HepG2 (cell line): Measurements from ENCODE around the gene TAC3. TPM values are rescaled to one million over a fixed set of nuclear protein-coding genes. Genes with fewer than 3 reads are reported as not detected.

ENCODE experiments used
- GFI1 ChIP-seq: sonication (generic); formaldehyde crosslinking; IDR thresholded peaks from 2 replicates; pipeline ENCODE4 v1.5.0; 2020; ENCODE audit warnings: missing genetic modification reagents, mild to moderate bottlenecking, borderline replicate concordance
- JDP2 ChIP-seq: sonication (generic); formaldehyde crosslinking; IDR thresholded peaks from 2 replicates; pipeline ENCODE4 v1.8.1; 2022; ENCODE audit warnings: missing genetic modification reagents, borderline replicate concordance
- KDM3A ChIP-seq: IDR thresholded peaks from 2 replicates; pipeline ENCODE4 v1.6.1; 2018; ENCODE audit warnings: low read depth, missing compliant biosample characterization
- KMT2B ChIP-seq: IDR thresholded peaks from 2 replicates; pipeline ENCODE4 v1.6.1; 2016; ENCODE audit warnings: missing genetic modification reagents, missing compliant biosample characterization
- MYC ChIP-seq: sonication (generic); formaldehyde crosslinking; IDR thresholded peaks from 2 replicates; pipeline ENCODE4 v1.9.0; 2021; ENCODE audit warnings: missing genetic modification reagents, borderline replicate concordance
- TCF12 ChIP-seq, 2 experiments: fragments of 450-650 bp in 1 of 2; sonication (generic) in 1 of 2; formaldehyde crosslinking in 1 of 2; IDR thresholded peaks; 2 replicates each; pipeline versions ENCODE4 v1.6.1 to v1.8.0; 2017 to 2022; ENCODE audit warnings: antibody characterized with exemption in 1 of 2, mild to moderate bottlenecking in 1 of 2, missing genetic modification reagents in 1 of 2, moderate library complexity in 1 of 2
- ZNF205 ChIP-seq: IDR thresholded peaks from 2 replicates; pipeline ENCODE4 v1.6.1; 2018; ENCODE audit warnings: missing biosample characterization, missing genetic modification reagents
- ZNF225 ChIP-seq: sonication (generic); formaldehyde crosslinking; IDR thresholded peaks from 2 replicates; pipeline ENCODE4 v1.4.0; 2020; ENCODE audit warnings: mild to moderate bottlenecking, missing genetic modification reagents
- ZNF253 ChIP-seq: sonication (generic); formaldehyde crosslinking; IDR thresholded peaks from 2 replicates; pipeline ENCODE4 v1.8.0; 2022; ENCODE audit warnings: mild to moderate bottlenecking, missing genetic modification reagents, borderline replicate concordance
- ZNF33B ChIP-seq: sonication (generic); formaldehyde crosslinking; IDR thresholded peaks from 2 replicates; pipeline ENCODE4 v1.5.1; 2020; ENCODE audit warnings: mild to moderate bottlenecking, missing genetic modification reagents
- ZNF451 ChIP-seq: sonication (generic); formaldehyde crosslinking; IDR thresholded peaks from 2 replicates; pipeline ENCODE4 v1.5.0; 2020; ENCODE audit warnings: mild to moderate bottlenecking, missing genetic modification reagents
- ZNF496 ChIP-seq: sonication (generic); formaldehyde crosslinking; IDR thresholded peaks from 2 replicates; pipeline ENCODE4 v1.8.1; 2023; ENCODE audit warnings: mild to moderate bottlenecking, moderate library complexity, missing genetic modification reagents; ENCODE audit not compliant: insufficient replicate concordance
- ZNF761 ChIP-seq: sonication (generic); formaldehyde crosslinking; conservative IDR thresholded peaks from 2 replicates; pipeline ENCODE4 v1.4.0; 2020; ENCODE audit warnings: mild to moderate bottlenecking, missing genetic modification reagents
- ZSCAN12 ChIP-seq: sonication (generic); formaldehyde crosslinking; IDR thresholded peaks from 2 replicates; pipeline ENCODE4 v1.9.0; 2021; ENCODE audit warnings: mild to moderate bottlenecking, missing genetic modification reagents
- polyA plus RNA-seq, 8 experiments: library from polyadenylated mRNA; depleted of rRNA in 3 of 8; stranded (reverse) in 7 of 8; unstranded in 1 of 8; fragments of >200 nt; fragmentation: Illumina TruSeq in 4 of 8; extraction: Trizol in 4 of 8; gene quantifications; 2 replicates each; pipeline versions ENCODE4 v1.2.1 to v1.2.3, GENCODE V29; 2011 to 2016; ENCODE audit warnings: low read depth in 4 of 8, missing spikeins in 1 of 8, mixed read lengths in 1 of 8; ENCODE audit not compliant: insufficient read depth in 1 of 8
- total RNA-seq, 5 experiments: library from RNA; depleted of rRNA; stranded (reverse); fragments of >200 nt; fragmentation: Illumina TruSeq; extraction: Trizol; gene quantifications; 2 replicates each; pipeline ENCODE4 v1.2.3, GENCODE V29; 2016; ENCODE audit warnings: low read depth in 1 of 5
- TF ChIP-seq, protein P1 (sequence below): sonication (generic); formaldehyde crosslinking; IDR thresholded peaks from 2 replicates; pipeline ENCODE4 v1.5.0; 2020; ENCODE audit warnings: mild to moderate bottlenecking, missing genetic modification reagents, moderate library complexity
- TF ChIP-seq, protein P2 (sequence below): IDR thresholded peaks from 2 replicates; pipeline ENCODE4 v1.6.1; 2016; ENCODE audit warnings: low read depth
- TF ChIP-seq, protein P3 (sequence below): sonication (generic); formaldehyde crosslinking; IDR thresholded peaks from 2 replicates; pipeline ENCODE4 v1.4.0; 2020; ENCODE audit warnings: missing genetic modification reagents
- TF ChIP-seq, protein P4 (sequence below): sonication (generic); formaldehyde crosslinking; IDR thresholded peaks from 2 replicates; pipeline ENCODE4 v1.4.0; 2020; ENCODE audit warnings: missing genetic modification reagents, mild to moderate bottlenecking, borderline replicate concordance
- TF ChIP-seq, protein P5 (sequence below): sonication (generic); formaldehyde crosslinking; IDR thresholded peaks from 2 replicates; pipeline ENCODE4 v1.4.0; 2020; ENCODE audit warnings: low read depth, mild to moderate bottlenecking, missing genetic modification reagents

Gene TAC3
- total and polyA plus RNA-seq, 2 of the 13 experiments (the other 11 are each of a cell fraction or from before 2014, with no cell fraction given): 0.13 to 0.15 TPM

DNA sequence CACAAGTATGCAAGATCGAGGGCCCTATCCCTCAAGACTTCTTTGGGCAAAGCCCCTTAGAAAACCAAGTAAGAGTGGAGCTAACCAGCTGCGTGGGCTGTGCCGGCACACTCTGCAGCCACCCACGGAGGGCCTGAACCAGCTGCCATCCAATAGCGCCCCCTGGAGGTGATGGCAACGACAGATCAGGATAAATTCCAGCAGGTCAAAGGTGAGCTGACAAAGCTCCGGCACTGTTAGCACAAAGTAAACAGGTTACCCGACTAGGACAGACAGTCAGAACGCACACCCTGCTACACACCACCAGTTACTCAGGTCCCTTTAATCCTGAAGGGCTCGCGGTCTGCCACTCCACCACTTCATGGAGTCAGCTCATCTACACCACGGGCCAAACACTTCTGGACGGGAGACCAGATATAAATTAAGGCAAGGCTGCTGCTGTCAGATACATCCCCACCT, 14.9 kb downstream of the TAC3 start (continued):
- TF ChIP-seq, protein P1, sequence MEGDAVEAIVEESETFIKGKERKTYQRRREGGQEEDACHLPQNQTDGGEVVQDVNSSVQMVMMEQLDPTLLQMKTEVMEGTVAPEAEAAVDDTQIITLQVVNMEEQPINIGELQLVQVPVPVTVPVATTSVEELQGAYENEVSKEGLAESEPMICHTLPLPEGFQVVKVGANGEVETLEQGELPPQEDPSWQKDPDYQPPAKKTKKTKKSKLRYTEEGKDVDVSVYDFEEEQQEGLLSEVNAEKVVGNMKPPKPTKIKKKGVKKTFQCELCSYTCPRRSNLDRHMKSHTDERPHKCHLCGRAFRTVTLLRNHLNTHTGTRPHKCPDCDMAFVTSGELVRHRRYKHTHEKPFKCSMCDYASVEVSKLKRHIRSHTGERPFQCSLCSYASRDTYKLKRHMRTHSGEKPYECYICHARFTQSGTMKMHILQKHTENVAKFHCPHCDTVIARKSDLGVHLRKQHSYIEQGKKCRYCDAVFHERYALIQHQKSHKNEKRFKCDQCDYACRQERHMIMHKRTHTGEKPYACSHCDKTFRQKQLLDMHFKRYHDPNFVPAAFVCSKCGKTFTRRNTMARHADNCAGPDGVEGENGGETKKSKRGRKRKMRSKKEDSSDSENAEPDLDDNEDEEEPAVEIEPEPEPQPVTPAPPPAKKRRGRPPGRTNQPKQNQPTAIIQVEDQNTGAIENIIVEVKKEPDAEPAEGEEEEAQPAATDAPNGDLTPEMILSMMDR (CRISPR knock-in tag): peak; percentile 96
- TF ChIP-seq ZNF205 (CRISPR knock-in tag) (0 out of 2 replicates have a peak, but pooled peaks have one; percentile 34), MYC (peak; percentile 47; the same call in 1 of the 2 replicates), JDP2 (CRISPR knock-in tag) (no peak), ZNF33B (CRISPR knock-in tag) (0 out of 2 replicates have a peak, but pooled peaks have one; percentile 52), ZNF761 (CRISPR knock-in tag) (peak; percentile 78; the same call in 1 of the 2 replicates), ZNF496 (CRISPR knock-in tag) (no peak), KDM3A (0 out of 2 replicates have a peak, but pooled peaks have one; percentile 38), TCF12 (IDR thresholded peaks at IDR 0.05) (no peak), TCF12 (CRISPR knock-in tag; IDR thresholded peaks at IDR 0.05) (no peak), KMT2B (CRISPR knock-in tag) (peak; percentile 58; the same call in 1 of the 2 replicates), ZNF451 (CRISPR knock-in tag) (no peak), ZNF225 (0 out of 2 replicates have a peak, but pooled peaks have one; percentile 28), GFI1 (CRISPR knock-in tag) (no peak), ZSCAN12 (CRISPR knock-in tag) (no peak), ZNF253 (CRISPR knock-in tag) (no peak)
- TF ChIP-seq, protein P2, sequence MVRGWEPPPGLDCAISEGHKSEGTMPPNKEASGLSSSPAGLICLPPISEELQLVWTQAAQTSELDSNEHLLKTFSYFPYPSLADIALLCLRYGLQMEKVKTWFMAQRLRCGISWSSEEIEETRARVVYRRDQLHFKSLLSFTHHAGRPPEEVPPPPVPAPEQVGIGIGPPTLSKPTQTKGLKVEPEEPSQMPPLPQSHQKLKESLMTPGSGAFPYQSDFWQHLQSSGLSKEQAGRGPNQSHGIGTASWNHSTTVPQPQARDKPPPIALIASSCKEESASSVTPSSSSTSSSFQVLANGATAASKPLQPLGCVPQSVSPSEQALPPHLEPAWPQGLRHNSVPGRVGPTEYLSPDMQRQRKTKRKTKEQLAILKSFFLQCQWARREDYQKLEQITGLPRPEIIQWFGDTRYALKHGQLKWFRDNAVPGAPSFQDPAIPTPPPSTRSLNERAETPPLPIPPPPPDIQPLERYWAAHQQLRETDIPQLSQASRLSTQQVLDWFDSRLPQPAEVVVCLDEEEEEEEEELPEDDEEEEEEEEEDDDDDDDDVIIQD: no peak
- TF ChIP-seq, protein P3, sequence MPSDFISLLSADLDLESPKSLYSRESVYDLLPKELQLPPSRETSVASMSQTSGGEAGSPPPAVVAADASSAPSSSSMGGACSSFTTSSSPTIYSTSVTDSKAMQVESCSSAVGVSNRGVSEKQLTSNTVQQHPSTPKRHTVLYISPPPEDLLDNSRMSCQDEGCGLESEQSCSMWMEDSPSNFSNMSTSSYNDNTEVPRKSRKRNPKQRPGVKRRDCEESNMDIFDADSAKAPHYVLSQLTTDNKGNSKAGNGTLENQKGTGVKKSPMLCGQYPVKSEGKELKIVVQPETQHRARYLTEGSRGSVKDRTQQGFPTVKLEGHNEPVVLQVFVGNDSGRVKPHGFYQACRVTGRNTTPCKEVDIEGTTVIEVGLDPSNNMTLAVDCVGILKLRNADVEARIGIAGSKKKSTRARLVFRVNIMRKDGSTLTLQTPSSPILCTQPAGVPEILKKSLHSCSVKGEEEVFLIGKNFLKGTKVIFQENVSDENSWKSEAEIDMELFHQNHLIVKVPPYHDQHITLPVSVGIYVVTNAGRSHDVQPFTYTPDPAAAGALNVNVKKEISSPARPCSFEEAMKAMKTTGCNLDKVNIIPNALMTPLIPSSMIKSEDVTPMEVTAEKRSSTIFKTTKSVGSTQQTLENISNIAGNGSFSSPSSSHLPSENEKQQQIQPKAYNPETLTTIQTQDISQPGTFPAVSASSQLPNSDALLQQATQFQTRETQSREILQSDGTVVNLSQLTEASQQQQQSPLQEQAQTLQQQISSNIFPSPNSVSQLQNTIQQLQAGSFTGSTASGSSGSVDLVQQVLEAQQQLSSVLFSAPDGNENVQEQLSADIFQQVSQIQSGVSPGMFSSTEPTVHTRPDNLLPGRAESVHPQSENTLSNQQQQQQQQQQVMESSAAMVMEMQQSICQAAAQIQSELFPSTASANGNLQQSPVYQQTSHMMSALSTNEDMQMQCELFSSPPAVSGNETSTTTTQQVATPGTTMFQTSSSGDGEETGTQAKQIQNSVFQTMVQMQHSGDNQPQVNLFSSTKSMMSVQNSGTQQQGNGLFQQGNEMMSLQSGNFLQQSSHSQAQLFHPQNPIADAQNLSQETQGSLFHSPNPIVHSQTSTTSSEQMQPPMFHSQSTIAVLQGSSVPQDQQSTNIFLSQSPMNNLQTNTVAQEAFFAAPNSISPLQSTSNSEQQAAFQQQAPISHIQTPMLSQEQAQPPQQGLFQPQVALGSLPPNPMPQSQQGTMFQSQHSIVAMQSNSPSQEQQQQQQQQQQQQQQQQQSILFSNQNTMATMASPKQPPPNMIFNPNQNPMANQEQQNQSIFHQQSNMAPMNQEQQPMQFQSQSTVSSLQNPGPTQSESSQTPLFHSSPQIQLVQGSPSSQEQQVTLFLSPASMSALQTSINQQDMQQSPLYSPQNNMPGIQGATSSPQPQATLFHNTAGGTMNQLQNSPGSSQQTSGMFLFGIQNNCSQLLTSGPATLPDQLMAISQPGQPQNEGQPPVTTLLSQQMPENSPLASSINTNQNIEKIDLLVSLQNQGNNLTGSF (CRISPR knock-in tag): no peak
- TF ChIP-seq, protein P4, sequence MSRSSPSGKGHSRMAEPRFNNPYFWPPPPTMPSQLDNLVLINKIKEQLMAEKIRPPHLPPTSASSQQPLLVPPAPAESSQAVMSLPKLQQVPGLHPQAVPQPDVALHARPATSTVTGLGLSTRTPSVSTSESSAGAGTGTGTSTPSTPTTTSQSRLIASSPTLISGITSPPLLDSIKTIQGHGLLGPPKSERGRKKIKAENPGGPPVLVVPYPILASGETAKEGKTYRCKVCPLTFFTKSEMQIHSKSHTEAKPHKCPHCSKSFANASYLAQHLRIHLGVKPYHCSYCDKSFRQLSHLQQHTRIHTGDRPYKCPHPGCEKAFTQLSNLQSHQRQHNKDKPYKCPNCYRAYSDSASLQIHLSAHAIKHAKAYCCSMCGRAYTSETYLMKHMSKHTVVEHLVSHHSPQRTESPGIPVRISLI: 0 out of 2 replicates have a peak, but pooled peaks have one; percentile 38
- TF ChIP-seq, protein P5, sequence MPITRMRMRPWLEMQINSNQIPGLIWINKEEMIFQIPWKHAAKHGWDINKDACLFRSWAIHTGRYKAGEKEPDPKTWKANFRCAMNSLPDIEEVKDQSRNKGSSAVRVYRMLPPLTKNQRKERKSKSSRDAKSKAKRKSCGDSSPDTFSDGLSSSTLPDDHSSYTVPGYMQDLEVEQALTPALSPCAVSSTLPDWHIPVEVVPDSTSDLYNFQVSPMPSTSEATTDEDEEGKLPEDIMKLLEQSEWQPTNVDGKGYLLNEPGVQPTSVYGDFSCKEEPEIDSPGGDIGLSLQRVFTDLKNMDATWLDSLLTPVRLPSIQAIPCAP (CRISPR knock-in tag): no peak
